GM12892 (cell line): ENCODE results near the gene METTL8.

ENCODE experiments used
- POLR2A ChIP-seq: IDR thresholded peaks from 2 replicates; pipeline ENCODE4 v1.6.1; 2011; ENCODE audit warnings: low read depth, low read length, control low read depth
- POLR2AphosphoS5 ChIP-seq: IDR thresholded peaks from 2 replicates; pipeline ENCODE4 v1.6.1; 2011; ENCODE audit warnings: low read depth, low read length, control low read depth

DNA sequence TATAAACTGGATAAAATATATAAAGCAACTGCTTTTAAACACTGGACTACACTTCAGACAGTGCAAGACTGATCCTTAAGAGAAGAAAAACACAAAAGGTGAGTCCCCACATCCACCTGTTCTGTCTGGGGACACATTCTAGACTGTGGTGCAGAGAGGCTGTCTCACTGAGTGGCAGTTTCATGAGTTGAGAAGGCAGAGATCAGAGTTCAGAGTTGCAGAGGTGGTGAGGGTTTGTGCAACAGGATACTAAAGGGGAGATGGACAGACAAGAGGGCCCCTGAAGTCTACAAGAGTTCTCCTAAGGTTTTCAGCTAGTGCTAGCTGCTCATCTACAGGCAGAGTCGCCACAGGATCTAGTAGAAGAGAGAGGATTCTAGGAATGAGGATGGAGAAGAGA, 68.0 kb downstream of the METTL8 start:
- TF ChIP-seq POLR2A = no peak
- TF ChIP-seq POLR2AphosphoS5 = no peak
